Motor neuron (in vitro differentiated cells): ENCODE results near the gene MFAP4. TPM values are rescaled to one million over a fixed set of nuclear protein-coding genes. Genes with fewer than 3 reads are reported as not detected.

Source experiments
- ATAC-seq, 8 experiments: fragments of 200-7000 bp; cut with Tn5 transposase; replicated peaks in 6 of 8; 2 replicates each; pipeline ENCODE4 v1.8.0; 2021; ENCODE audit warnings: mild to moderate bottlenecking in 8 of 8, moderate library complexity in 8 of 8
- H3K27ac ChIP-seq, 2 donors: fragments of 250-450 bp; sonication (Bioruptor Pico); 2 replicates each; pipeline ENCODE4 v1.9.0; 2021; ENCODE audit warnings: antibody characterized with exemption in 2 of 2, mild to moderate bottlenecking in 2 of 2, moderate library complexity in 1 of 2
- H3K4me1 ChIP-seq, 2 donors: fragments of 250-450 bp; sonication (Bioruptor Pico); replicated peaks in 1 of 2; 2 replicates each; pipeline ENCODE4 v1.6.1; 2021; ENCODE audit warnings: antibody characterized with exemption in 2 of 2, mild to moderate bottlenecking in 2 of 2, moderate library complexity in 1 of 2
- H3K4me3 ChIP-seq, 5 donors: fragments of 250-450 bp; sonication (Bioruptor Pico); 2 replicates each; pipeline ENCODE4 v1.9.0; 2021; ENCODE audit warnings: antibody characterized with exemption in 5 of 5, mild to moderate bottlenecking in 5 of 5, moderate library complexity in 4 of 5
- WGBS, 10 experiments: fragments of 450-650 bp; shearing (Covaris generic); methylation state at CpG; one replicate each; pipeline ENCODE4 v1.0.0; 2022; 5-methylcytosine and 5-hydroxymethylcytosine counted together
- in situ Hi-C, 9 experiments: fragments of 400-800 bp; cut with MboI; loops; one replicate each; pipeline ENCODE4 v1.15.0; 2021; ENCODE audit warnings: low sequenced_read_pairs in 9 of 9, low pct_unique_long_range_greater_than_20kb in 2 of 9; ENCODE audit not compliant: unreplicated experiment in 9 of 9
- total RNA-seq, 8 experiments: library from RNA; unstranded; fragments of 300-600 nt; gene quantifications; 2 replicates each; pipeline versions ENCODE4 v1.2.3 to v1.2.4, GENCODE V29; 2022

Gene MFAP4
- total RNA-seq, 8 experiments from 2014 or later, result 3.2 to 186 (median 7.0) TPM

DNA sequence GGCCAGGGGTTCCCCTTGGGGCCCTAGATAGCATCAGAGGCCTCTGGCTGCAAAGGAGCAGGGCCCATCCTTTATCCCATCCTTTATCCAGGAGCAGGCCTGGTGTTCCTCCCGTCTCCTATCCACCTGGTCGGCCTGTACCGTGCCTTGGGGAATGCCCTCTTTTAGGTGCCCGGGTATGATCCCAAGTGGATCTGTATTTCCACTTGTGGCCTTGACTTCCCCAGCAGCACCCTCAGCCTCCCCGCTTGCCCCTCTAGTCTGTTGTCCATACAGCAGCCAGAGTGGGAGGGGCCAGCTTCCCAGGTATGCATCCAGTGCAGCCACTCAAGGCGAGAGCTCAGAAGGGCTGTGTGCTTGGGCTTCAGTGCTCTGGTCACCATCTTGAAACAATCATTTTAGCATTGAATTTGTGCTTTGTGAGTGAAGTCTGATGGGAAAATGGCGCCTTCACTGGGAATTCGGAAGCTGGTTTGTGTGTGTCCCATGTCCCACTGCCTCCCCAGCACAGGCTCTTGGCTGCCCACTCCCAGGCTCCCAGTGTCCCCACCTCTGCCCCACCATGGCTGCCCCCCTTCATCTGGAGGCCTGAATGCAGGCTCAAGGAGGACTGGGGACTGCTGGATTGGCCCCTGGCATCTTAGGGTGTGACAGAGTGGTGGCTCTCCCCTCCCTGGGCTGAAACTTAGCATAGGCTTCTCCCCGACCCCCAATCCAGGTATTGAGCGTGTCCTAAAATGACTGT lies 20.8 kb upstream of the MFAP4 start:
- Histone ChIP-seq H3K4me3 (no peak overlapping the region), H3K4me1 (peaks cover 13 to 15% of the 10 kb centered on the region in 2 donors), H3K27ac (no peak overlapping the region)
- in situ Hi-C loops, result no loop called here
- ATAC-seq, result no peak
- WGBS, 10 experiments, result 89 to 100% (median 100%) methylated on average over 1 to 3 of the region's 10 CpGs; no CpG with 5 or more reads in 4 of the 10 experiments

DNA sequence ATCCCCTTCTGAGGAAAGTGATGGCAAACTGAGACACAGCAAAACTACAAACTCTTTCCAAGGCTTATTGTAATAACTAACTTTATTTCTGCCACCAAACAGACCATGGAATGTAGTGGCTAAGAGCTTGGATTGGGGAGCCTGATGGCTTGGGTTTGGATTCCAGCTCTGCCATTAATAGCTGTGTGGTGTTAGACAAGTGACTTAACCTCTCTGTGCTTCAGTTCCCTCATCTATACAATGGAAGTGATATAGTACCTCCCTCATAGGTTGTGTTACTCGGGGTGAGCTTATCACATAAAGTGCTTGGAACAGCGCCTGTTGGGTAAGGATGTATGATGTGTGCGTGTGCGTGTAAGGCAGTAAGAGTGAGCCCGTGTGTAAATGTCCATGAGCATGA lies 18.1 kb upstream of the MFAP4 start:
- in situ Hi-C loops, result no loop called here
- 40 to 100% (median 82%) methylated on average over 1 to 4 of the region's 5 CpGs; no CpG with 5 or more reads in 4 of the 10 experiments for WGBS, 10 experiments
- no peaks in the 10 kb centered on the region for H3K4me1 ChIP-seq
- no peak for ATAC-seq
- H3K4me3 ChIP-seq, result no peak overlapping the region
- H3K27ac ChIP-seq, result no peak overlapping the region

DNA sequence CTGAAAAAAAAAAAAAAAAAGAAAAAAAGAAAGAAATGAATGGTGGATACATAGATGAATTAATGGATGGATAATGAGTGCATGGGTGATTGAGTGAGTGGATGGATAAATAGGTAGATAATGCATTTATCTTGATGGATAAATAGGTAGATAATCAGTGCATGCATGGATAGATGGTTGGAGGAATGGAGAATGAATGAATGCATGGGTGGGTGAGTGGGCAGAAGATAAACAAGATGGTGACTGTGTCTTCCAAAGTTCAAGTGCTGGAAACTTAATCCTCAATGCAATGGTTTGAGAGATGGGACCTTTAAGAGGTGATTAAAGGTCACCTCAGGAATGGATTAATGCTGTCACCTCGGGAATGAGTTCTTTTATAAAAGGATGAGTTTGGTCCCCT lies 17.3 kb upstream of the MFAP4 start:
- Histone ChIP-seq H3K27ac (no peak overlapping the region), H3K4me3 (no peak overlapping the region), H3K4me1 (no peaks in the 10 kb centered on the region)
- no peak for ATAC-seq
- in situ Hi-C loops, result no loop called here
- 33 to 75% (median 63%) methylated on average over 1 of the region's 1 CpG; no CpG with 5 or more reads in 6 of the 10 experiments for WGBS, 10 experiments

DNA sequence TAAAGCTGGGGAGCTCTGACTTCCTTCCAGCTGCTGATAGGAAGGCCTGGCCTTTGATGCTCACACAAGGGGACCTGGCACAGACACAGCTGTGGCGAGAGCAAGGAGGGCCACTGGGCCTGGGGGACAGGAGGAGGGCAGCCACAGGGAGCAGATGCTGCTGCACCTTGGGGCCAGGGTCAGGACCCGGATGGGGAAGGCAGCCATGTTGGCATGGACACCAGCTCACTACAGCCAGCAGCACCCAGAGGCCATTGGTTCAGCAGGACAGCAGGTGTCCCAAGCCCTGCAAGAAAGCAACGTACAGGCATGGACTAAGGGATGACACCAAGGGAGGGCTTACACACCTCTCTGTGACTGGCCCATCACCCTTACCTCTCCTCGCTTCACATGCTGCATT lies 16.0 kb upstream of the MFAP4 start:
- H3K4me1 ChIP-seq, result peaks cover 4 to 8% of the 10 kb centered on the region in 2 donors
- no peak for ATAC-seq

DNA sequence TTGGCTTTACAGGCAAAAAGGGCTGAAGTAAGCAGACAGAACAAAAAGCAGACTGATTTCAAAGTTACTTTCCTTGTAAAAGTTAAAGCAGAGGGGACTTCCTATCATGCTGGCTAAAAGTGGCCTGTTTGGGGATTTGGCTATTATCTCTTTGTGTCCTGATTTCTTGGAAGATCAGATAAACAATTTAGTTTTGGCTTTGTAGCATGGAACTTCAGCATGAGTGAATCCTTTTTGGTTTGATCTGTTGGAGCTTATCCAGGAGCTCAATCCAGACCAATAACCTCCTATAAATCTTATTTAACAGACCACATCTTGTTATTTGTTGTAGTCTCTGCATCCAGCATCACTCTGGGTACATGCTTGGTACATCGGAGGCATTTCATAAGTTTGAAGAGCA lies 15.2 kb upstream of the MFAP4 start:
- in situ Hi-C loops, result no loop called here
- ATAC-seq, result no peak
- H3K4me1 ChIP-seq, result peaks cover 6 to 11% of the 10 kb centered on the region in 2 donors
- H3K4me3 ChIP-seq, result no peak overlapping the region
- H3K27ac ChIP-seq, result no peak overlapping the region
- whole genome bisulfite sequencing, 10 experiments, result 0 to 100% (median 67%) methylated on average over 1 of the region's 1 CpG; no CpG with 5 or more reads in 5 of the 10 experiments

More for the DNA sequence above, 16.0 kb upstream of the MFAP4 start:
- no peak overlapping the region for H3K27ac ChIP-seq
- in situ Hi-C loops, result no loop called here
- 50 to 100% (median 100%) methylated on average over 1 to 2 of the region's 4 CpGs; no CpG with 5 or more reads in 5 of the 10 experiments for WGBS, 10 experiments
- no peak overlapping the region for H3K4me3 ChIP-seq

DNA sequence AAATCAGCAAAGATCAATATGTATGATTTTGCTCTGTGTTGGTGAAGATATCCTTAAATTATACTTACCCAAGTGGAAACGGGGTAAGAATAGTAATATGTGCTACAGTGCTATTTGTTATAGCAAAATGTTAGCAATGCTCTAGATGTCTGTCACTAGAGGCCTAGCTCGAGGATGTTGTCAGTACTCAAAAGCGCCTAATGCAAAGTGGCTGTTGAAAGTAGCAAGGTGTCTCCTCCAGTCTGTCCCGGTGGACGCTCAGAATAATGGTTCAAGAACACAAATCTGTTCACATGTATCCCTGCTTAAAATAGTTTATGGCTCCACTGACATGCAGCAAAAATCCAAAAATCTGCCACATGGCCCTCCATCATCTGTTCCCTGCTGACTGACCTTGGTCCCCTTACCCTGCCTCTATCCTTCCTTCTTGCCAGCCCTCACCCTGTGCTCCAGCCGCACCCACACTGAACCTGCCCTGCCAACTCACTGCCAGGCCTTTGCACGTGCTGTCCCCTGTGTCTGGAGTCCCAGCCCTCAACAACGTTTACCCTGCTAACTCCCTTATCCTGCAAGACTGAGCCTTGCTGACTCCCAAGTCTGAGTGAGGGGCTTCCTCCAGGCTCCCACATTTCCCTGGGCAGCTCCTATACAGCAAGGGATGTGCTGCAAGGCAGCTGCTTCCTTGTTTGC lies 14.5 kb upstream of the MFAP4 start:
- no peak overlapping the region for H3K27ac ChIP-seq
- 43 to 91% (median 72%) methylated on average over 2 to 6 of the region's 8 CpGs; no CpG with 5 or more reads in 2 of the 10 experiments for WGBS, 10 experiments
- in situ Hi-C loops, result no loop called here
- peaks cover 6 to 11% of the 10 kb centered on the region in 2 donors for H3K4me1 ChIP-seq
- H3K4me3 ChIP-seq, result no peak overlapping the region
- no peak for ATAC-seq

DNA sequence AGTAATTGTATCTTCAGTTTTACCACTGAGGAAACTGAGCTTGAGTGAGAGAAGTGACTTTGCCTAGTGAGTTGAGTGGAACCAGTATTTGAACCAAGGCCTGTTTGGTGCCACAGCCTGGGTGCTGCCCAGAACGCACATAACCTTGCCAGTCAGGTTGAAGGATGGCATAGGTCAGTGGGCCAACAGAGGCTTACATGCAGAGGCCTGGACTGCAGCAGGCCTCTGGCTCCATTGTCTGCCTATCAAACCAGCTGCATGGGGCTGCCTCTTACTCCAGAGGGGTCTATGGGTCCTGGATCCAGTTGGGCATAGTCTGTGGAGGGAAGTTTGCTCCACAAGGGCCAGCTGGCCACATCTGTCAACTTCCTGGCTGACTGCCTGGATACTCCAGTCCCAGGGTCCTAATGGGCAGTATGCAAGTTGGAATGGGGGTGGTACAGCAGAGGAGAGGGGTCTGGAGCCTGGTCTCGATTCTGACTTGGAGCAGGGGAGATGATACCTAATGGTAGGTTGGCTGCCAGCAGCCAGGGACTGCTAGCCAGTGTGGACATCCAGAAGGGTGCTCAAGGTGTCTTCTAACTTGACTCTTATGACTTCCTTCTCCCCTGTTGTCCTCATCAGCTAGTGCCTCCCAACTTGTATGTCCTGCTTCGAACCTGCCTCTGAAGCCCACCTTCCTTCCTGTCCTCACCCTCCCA lies 12.9 kb upstream of the MFAP4 start:
- WGBS, 10 experiments, result 35 to 100% (median 91%) methylated on average over 1 to 2 of the region's 3 CpGs; no CpG with 5 or more reads in 6 of the 10 experiments
- Histone ChIP-seq H3K4me3 (no peak overlapping the region), H3K27ac (no peak overlapping the region), H3K4me1 (peaks cover 6 to 11% of the 10 kb centered on the region in 2 donors)
- ATAC-seq, result no peak
- in situ Hi-C loops, result no loop called here

DNA sequence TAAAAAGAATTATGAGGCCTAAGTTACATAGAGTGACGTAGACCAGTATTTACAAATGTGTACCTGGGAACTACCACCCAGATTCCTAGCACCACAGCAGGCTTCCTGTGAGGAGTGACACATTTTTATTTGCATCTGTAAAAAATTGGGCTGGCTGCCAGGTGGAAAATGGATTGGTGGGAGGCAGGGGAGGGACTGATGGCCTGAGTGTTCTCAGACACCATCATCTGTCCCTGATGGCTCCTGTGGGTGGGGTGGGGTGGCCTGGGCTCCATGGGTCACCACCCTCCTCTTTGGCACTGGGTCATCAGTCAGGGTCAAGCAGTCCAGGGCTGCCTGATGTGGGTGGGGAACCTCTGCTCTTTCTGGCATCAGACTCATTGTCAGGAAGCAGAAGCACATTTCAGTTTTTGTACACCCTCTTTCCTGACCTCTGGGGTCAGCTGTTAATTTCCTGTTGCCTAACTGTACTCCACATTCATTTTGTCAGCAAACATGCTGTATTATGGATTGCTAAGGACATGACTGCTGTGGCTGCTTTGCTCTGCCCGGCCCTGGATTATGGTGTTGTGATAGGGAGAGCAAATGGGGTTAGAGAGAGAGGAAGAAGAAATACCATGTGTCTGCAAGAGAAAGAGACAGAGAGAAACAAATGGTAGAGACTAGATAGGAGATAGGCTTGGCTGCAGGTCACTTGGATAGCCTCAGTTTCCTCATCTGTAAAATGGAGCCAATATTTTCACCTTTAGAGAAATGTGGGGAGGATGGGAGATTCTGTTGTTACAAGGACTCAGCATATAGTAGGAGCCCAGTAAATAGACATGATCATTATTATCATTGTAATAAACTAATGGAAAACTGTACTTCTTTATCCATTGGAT lies 11.6 kb upstream of the MFAP4 start:
- H3K4me1 ChIP-seq, result peaks cover 6 to 11% of the 10 kb centered on the region in 2 donors
- ATAC-seq, result peak in 6 of 8 experiments; percentile 24 to 92 (median 42)
- peak overlapping the region in 1 of 2 donors; percentile 14 for H3K27ac ChIP-seq
- no peak overlapping the region for H3K4me3 ChIP-seq
- in situ Hi-C loops, result no loop called here
- 0 to 100% (median 67%) methylated on average over 1 to 2 of the region's 2 CpGs; no CpG with 5 or more reads in 1 of the 10 experiments for WGBS, 10 experiments

DNA sequence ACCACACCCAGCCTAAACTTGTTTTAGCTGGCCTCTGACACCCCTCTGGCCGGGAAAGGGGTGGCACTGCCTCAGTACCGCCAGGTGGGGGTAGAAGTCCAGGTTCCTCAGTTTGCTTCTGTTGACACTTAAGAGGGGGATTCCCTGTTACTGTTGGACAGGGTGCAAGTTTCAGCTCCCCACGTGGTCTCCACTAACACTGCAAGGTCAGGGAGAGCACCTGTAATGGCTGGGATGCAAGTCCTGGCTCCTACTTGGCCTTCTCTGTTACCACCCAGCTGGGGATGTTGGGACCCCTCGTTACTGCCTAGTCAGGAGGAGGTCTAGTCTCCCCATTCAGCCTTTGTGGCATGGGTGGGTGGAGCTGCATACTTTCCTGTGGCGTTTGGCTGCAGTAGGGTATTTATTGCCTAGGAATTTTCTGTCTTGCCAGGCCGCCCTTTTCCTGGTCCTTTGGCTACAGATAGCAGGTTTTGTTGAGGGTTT lies 10.6 kb upstream of the MFAP4 start:
- WGBS, 10 experiments, result 60 to 100% (median 81%) methylated on average over 1 to 5 of the region's 6 CpGs; no CpG with 5 or more reads in 2 of the 10 experiments
- in situ Hi-C loops, result no loop called here

DNA sequence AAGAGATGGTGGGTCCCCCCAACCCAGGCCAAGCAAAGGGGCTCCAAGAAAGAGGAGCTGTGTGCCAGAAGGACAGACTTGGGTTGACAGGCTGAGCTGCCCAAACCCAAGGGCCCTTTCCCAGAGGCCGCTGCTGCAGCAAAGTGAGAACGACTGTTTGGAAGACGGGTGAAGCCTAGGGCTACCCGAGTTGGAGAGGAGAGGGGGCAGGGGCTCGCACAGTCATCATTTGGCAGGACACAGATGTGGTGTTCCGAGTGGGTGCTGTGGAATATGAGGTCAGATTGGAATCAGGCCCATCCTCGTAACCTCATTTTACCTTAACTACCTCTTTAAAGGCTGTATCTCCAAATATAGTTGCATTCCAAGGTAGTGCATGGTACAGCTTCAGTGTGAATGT lies 5.3 kb upstream of the MFAP4 start:
- ATAC-seq, result no peak

More for the DNA sequence above, 10.6 kb upstream of the MFAP4 start:
- H3K4me3 ChIP-seq, result no peak overlapping the region
- peaks cover 6 to 11% of the 10 kb centered on the region in 2 donors for H3K4me1 ChIP-seq
- H3K27ac ChIP-seq, result no peak overlapping the region
- no peak for ATAC-seq

DNA sequence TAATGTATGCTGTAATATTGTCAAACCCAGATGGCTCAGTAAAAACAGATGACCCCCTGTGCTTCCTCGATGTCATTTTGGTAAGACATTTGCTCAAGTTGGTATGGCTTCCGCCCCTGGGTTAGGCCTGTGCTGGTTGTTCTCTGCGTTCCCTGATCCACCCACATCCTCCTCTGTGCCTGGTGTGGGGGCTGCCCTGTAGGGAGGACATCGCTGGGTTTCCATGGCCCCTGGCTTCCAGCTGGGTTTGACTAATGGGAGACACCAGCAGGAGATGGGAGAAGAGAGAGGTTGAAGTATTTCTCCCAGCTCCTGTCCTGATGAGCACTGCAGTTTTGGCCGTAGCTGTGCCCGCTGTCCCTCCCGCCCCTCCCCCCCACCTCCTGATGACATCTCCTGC lies 4.4 kb upstream of the MFAP4 start:
- in situ Hi-C loops, result no loop called here
- Histone ChIP-seq H3K4me3 (no peak overlapping the region), H3K27ac (no peak overlapping the region), H3K4me1 (peaks cover 18 to 23% of the 10 kb centered on the region in 2 donors)
- no peak for ATAC-seq
- WGBS, 10 experiments, result 0 to 80% (median 68%) methylated on average over 1 to 3 of the region's 7 CpGs; no CpG with 5 or more reads in 4 of the 10 experiments

More for the DNA sequence above, 5.3 kb upstream of the MFAP4 start:
- Histone ChIP-seq H3K4me1 (peaks cover 11 to 14% of the 10 kb centered on the region in 2 donors), H3K4me3 (no peak overlapping the region), H3K27ac (no peak overlapping the region)
- WGBS, 10 experiments, result 40 to 100% (median 91%) methylated on average over 1 to 5 of the region's 7 CpGs; no CpG with 5 or more reads in 4 of the 10 experiments
- in situ Hi-C loops, result no loop called here

DNA sequence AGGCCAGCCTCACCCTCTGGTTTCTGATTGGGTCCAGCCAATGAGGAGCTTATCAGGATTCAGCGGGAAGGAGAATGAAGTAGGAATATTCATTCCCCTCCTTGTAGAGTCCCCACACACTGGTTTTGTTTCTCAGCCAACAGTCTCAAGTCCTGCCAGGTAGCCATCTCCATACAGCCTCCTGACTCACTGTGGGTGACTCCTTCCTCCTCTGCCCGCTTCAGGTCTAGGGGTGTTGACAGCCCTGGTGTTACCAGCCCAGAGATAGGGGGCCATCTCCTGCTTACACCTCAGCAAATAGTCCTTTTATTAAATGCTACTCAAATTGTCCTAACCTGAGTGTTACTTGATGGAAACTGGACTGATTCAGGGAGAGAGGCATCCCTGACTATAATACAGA lies 4.0 kb upstream of the MFAP4 start:
- no peak for ATAC-seq
- Histone ChIP-seq H3K4me3 (no peak overlapping the region), H3K27ac (no peak overlapping the region), H3K4me1 (peaks cover 22 to 28% of the 10 kb centered on the region in 2 donors)
- in situ Hi-C loops, result no loop called here
- WGBS, 10 experiments, result 100% methylated on average over 1 of the region's 2 CpGs; no CpG with 5 or more reads in 8 of the 10 experiments
